ENCODE measurements around the gene KANSL1L. TPM values are rescaled to one million over a fixed set of nuclear protein-coding genes. Genes with fewer than 3 reads are reported as not detected.

The KANSL1L gene
- total and polyA plus RNA-seq, 2 experiments from 2014 or later: 7.4 to 21.1 TPM

DNA sequence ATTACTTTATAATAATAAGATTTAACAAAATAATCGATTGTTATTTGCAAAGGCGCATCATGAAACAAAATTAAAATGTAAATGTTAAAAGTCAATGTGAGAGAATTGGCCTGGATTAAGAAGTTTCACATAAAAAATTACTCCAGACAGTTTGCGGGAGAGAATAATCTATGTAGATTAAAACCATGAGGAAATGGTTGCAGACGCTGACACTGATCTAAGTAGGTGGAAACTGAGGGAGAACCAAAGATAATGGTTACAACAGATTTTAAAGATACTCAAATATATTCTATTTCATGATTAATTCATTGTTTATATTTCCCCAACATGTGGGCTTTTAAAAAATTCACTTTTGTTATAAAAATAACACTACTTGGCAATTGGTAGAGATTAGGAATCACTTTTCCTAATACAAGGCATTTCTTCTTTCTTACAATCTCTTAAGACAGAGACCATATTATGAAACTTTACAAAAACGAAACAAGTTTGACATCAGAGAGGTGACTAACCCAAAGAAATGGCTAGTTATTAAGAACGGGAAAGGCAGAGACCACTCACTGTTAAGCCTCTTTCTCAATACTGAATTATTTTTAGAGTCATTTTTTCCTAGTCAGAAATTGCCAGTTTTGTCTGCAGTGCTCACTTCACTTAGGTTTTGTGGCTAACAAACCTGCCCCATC lies 1.6 kb downstream of the KANSL1L start:
- H3K27ac ChIP-seq (ENCODE audit: low read depth): peak overlapping the region; percentile 96
- H2AFZ ChIP-seq: no peak overlapping the region
- peaks cover 51% of the 10 kb centered on the region for H3K79me2 ChIP-seq (replicated peaks; ENCODE audit: insufficient read depth)
- H3K4me2 ChIP-seq: peak overlapping the region; percentile 81
- Mint-ChIP-seq H3K27me3 (ENCODE audit: insufficient read depth, low read depth, poor library complexity) (peaks cover 8% of the 10 kb centered on the region), H3K4me3 (peak overlapping the region; percentile 95), H3K4me1 (peaks cover 20% of the 10 kb centered on the region), H3K9me3 (no peaks in the 10 kb centered on the region), H3K36me3 (ENCODE audit: low read depth) (no peaks in the 10 kb centered on the region), H3K27ac (peak overlapping the region; percentile 99)
- ATAC-seq (no peak), DNase-seq (ENCODE audit: low spot score) (no peak)
- peaks cover 12% of the 10 kb centered on the region for H3K4me1 ChIP-seq (ENCODE audit: insufficient read depth)
- TF ChIP-seq ZNF331 (CRISPR knock-in tag; IDR thresholded peaks at IDR 0.05; ENCODE audit: low read depth): no peak
- TF ChIP-seq, protein P1, sequence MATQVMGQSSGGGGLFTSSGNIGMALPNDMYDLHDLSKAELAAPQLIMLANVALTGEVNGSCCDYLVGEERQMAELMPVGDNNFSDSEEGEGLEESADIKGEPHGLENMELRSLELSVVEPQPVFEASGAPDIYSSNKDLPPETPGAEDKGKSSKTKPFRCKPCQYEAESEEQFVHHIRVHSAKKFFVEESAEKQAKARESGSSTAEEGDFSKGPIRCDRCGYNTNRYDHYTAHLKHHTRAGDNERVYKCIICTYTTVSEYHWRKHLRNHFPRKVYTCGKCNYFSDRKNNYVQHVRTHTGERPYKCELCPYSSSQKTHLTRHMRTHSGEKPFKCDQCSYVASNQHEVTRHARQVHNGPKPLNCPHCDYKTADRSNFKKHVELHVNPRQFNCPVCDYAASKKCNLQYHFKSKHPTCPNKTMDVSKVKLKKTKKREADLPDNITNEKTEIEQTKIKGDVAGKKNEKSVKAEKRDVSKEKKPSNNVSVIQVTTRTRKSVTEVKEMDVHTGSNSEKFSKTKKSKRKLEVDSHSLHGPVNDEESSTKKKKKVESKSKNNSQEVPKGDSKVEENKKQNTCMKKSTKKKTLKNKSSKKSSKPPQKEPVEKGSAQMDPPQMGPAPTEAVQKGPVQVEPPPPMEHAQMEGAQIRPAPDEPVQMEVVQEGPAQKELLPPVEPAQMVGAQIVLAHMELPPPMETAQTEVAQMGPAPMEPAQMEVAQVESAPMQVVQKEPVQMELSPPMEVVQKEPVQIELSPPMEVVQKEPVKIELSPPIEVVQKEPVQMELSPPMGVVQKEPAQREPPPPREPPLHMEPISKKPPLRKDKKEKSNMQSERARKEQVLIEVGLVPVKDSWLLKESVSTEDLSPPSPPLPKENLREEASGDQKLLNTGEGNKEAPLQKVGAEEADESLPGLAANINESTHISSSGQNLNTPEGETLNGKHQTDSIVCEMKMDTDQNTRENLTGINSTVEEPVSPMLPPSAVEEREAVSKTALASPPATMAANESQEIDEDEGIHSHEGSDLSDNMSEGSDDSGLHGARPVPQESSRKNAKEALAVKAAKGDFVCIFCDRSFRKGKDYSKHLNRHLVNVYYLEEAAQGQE (IDR thresholded peaks at IDR 0.05; ENCODE audit: unreplicated experiment): no peak
- no peak for TF ChIP-seq STAT1 (IDR thresholded peaks at IDR 0.05; ENCODE audit: unreplicated experiment)
- no peak for TF ChIP-seq JUNB (IDR thresholded peaks at IDR 0.05; ENCODE audit: unreplicated experiment)
- no peak for TF ChIP-seq NANOG (IDR thresholded peaks at IDR 0.05; ENCODE audit: borderline replicate concordance)
- TF ChIP-seq, protein P2, sequence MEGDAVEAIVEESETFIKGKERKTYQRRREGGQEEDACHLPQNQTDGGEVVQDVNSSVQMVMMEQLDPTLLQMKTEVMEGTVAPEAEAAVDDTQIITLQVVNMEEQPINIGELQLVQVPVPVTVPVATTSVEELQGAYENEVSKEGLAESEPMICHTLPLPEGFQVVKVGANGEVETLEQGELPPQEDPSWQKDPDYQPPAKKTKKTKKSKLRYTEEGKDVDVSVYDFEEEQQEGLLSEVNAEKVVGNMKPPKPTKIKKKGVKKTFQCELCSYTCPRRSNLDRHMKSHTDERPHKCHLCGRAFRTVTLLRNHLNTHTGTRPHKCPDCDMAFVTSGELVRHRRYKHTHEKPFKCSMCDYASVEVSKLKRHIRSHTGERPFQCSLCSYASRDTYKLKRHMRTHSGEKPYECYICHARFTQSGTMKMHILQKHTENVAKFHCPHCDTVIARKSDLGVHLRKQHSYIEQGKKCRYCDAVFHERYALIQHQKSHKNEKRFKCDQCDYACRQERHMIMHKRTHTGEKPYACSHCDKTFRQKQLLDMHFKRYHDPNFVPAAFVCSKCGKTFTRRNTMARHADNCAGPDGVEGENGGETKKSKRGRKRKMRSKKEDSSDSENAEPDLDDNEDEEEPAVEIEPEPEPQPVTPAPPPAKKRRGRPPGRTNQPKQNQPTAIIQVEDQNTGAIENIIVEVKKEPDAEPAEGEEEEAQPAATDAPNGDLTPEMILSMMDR (conservative IDR thresholded peaks at IDR 0.05; ENCODE audit: low read depth in 2 of 2): no peak
- TF ChIP-seq, protein P3, sequence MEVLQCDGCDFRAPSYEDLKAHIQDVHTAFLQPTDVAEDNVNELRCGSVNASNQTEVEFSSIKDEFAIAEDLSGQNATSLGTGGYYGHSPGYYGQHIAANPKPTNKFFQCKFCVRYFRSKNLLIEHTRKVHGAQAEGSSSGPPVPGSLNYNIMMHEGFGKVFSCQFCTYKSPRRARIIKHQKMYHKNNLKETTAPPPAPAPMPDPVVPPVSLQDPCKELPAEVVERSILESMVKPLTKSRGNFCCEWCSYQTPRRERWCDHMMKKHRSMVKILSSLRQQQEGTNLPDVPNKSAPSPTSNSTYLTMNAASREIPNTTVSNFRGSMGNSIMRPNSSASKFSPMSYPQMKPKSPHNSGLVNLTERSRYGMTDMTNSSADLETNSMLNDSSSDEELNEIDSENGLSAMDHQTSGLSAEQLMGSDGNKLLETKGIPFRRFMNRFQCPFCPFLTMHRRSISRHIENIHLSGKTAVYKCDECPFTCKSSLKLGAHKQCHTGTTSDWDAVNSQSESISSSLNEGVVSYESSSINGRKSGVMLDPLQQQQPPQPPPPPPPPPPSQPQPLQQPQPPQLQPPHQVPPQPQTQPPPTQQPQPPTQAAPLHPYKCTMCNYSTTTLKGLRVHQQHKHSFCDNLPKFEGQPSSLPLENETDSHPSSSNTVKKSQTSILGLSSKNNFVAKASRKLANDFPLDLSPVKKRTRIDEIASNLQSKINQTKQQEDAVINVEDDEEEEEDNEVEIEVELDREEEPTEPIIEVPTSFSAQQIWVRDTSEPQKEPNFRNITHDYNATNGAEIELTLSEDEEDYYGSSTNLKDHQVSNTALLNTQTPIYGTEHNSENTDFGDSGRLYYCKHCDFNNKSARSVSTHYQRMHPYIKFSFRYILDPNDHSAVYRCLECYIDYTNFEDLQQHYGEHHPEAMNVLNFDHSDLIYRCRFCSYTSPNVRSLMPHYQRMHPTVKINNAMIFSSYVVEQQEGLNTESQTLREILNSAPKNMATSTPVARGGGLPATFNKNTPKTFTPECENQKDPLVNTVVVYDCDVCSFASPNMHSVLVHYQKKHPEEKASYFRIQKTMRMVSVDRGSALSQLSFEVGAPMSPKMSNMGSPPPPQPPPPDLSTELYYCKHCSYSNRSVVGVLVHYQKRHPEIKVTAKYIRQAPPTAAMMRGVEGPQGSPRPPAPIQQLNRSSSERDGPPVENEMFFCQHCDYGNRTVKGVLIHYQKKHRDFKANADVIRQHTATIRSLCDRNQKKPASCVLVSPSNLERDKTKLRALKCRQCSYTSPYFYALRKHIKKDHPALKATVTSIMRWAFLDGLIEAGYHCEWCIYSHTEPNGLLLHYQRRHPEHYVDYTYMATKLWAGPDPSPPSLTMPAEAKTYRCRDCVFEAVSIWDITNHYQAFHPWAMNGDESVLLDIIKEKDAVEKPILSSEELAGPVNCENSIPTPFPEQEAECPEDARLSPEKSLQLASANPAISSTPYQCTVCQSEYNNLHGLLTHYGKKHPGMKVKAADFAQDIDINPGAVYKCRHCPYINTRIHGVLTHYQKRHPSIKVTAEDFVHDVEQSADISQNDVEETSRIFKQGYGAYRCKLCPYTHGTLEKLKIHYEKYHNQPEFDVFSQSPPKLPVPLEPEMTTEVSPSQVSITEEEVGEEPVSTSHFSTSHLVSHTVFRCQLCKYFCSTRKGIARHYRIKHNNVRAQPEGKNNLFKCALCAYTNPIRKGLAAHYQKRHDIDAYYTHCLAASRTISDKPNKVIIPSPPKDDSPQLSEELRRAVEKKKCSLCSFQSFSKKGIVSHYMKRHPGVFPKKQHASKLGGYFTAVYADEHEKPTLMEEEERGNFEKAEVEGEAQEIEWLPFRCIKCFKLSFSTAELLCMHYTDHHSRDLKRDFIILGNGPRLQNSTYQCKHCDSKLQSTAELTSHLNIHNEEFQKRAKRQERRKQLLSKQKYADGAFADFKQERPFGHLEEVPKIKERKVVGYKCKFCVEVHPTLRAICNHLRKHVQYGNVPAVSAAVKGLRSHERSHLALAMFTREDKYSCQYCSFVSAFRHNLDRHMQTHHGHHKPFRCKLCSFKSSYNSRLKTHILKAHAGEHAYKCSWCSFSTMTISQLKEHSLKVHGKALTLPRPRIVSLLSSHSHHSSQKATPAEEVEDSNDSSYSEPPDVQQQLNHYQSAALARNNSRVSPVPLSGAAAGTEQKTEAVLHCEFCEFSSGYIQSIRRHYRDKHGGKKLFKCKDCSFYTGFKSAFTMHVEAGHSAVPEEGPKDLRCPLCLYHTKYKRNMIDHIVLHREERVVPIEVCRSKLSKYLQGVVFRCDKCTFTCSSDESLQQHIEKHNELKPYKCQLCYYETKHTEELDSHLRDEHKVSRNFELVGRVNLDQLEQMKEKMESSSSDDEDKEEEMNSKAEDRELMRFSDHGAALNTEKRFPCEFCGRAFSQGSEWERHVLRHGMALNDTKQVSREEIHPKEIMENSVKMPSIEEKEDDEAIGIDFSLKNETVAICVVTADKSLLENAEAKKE (CRISPR knock-in tag; IDR thresholded peaks at IDR 0.05): no peak
- H3K4me3 ChIP-seq: peak overlapping the region; percentile 70
- no peaks in the 10 kb centered on the region for H3K9me2 ChIP-seq (ENCODE audit: insufficient read depth)
- H4K20me1 ChIP-seq (replicated peaks; ENCODE audit: insufficient read depth): no peaks in the 10 kb centered on the region
- no peaks in the 10 kb centered on the region for H3K27me3 ChIP-seq (ENCODE audit: insufficient read depth)
- H3K36me3 ChIP-seq (ENCODE audit: insufficient read depth): no peaks in the 10 kb centered on the region
- H3F3A ChIP-seq (replicated peaks; ENCODE audit: low read depth): 0 out of 2 replicates have a peak, but pooled peaks cover 4% of the 10 kb centered on the region
